OCI-LY7 (cell line): ENCODE results near the gene GARRE1.

ENCODE experiments used
- CTCF ChIP-seq: fragments of 200-600 bp; sonication (generic); conservative IDR thresholded peaks from 2 replicates; pipeline ENCODE4 v1.5.1; 2014; ENCODE audit warnings: mild to moderate bottlenecking, antibody characterized with exemption, low read length, moderate library complexity, mixed read lengths
- EZH2phosphoT487 ChIP-seq: fragments of 200-600 bp; sonication (generic); IDR thresholded peaks from 2 replicates; pipeline ENCODE4 v1.6.1; 2018; ENCODE audit warnings: low read depth, borderline replicate concordance, mild to moderate bottlenecking, mixed run types, antibody characterized with exemption, low read length, moderate library complexity, mixed read lengths

DNA sequence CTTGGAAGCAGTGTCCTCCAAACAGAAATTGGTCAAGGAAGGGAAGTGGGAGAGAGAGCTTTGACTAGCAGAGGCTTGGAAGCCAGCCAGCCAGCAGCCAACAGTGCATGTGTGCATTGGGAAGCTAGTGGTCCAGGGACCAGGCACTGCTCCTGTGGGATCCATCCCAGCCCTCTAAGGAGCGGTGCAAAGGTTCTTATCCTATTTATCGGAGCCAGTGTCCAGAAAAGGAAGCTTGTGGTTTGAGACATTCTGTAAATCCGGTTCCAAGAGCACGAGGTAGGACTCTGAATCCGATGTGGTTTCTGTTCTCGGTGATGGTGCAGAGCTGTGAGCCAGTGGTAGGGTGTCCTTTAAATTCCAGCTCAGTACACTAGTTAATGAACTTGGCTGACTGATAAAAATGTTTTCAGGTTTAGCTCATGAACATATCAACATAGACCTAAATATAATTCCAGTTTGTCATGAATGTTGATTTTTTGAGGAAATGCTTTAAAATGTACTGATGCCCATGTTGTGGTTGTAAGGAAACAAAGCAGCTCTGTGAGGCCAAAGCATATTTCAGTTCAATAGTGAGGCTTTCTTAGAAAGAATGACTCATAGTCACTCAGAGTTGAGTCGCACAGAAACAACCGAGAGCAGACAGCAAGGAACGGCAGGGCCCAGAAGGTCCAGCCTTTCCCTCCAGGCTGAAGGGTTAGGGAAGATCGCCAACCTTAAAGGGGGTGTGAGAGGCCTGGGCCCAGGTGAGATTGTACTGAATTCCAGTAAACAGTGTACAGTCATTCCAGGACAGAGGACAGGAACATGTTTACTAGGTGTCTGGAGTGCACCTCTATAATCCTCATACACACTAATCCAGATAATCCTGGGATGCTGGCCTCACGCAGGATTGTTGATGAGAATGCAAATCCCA, 21.5 kb upstream of the GARRE1 start:
- TF ChIP-seq CTCF: no peak
- no peak for TF ChIP-seq EZH2phosphoT487
